AG09319 (cell line): ENCODE measurements around the gene CD83.
"Not testable (repeated sequence)": the region's sequence is repeated elsewhere in the genome, so short reads cannot be mapped to it uniquely, and the experiment has no call there.

Source experiments
- DNase-seq: peaks from one replicate; pipeline ENCODE4 v3.0.0-alpha.2; 2010; ENCODE audit warnings: low read depth; ENCODE audit errors: extremely low read depth
- TF ChIP-seq, protein P1 (sequence below): IDR thresholded peaks from 2 replicates; pipeline ENCODE4 v1.5.1; 2011; ENCODE audit warnings: low read depth, mild to moderate bottlenecking, inconsistent platforms, low read length, moderate library complexity

Gene CD83

DNA sequence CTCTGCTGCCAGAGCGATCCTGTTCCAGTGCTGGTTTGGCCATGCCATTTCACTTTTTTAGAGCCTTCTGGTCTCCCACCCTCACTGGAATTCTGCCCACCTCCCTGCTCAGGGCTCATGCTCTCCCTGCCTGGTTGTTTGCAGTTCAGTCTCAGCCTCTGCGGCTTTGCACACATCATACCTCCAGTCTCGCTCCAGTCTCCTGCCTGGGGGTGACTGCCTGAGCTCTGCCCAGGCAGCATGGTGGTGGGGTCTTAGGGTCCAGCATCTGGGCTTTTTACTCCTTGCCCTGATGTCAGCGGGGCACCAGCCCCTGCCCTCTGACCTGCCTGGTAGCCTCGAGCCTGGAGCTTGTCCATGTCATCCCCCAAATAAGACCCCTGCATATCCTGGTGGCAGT, 30.9 kb downstream of the CD83 start:
- TF ChIP-seq, protein P1, sequence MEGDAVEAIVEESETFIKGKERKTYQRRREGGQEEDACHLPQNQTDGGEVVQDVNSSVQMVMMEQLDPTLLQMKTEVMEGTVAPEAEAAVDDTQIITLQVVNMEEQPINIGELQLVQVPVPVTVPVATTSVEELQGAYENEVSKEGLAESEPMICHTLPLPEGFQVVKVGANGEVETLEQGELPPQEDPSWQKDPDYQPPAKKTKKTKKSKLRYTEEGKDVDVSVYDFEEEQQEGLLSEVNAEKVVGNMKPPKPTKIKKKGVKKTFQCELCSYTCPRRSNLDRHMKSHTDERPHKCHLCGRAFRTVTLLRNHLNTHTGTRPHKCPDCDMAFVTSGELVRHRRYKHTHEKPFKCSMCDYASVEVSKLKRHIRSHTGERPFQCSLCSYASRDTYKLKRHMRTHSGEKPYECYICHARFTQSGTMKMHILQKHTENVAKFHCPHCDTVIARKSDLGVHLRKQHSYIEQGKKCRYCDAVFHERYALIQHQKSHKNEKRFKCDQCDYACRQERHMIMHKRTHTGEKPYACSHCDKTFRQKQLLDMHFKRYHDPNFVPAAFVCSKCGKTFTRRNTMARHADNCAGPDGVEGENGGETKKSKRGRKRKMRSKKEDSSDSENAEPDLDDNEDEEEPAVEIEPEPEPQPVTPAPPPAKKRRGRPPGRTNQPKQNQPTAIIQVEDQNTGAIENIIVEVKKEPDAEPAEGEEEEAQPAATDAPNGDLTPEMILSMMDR, result no peak
- no peak for DNase-seq

DNA sequence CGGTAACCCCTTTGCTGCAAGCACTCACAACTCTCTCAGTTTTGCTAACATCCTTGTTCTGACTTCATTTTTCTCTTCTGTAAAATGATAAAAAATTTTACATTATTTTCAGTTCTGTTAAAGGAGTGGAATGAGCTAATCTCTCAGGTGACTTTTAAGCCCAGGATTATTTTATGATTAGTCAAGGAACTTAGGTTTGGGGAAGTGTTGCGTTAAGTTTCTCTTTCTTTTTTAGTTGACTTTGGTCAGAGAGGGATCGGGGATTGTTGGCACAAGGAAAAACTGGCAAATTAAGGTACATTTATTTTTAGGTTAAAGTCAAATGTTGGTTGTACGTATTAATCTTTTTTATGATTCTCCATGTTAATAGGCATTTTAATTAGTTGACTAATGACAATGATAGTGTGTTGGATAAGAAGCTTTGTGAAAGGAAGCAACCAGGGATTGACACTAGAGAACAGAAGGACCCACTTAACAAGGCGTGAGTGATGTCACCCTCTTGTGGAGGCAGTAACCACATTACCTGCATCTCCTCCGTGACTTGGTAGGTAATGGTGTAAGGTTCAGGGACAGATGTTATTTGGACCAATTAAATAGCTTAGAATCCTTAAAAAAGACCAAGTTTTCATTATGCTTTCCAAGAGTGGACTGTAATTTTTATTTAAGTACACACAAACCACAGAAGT, 31.6 kb downstream of the CD83 start:
- DNase-seq, result no peak
- TF ChIP-seq, protein P1, result no peak

DNA sequence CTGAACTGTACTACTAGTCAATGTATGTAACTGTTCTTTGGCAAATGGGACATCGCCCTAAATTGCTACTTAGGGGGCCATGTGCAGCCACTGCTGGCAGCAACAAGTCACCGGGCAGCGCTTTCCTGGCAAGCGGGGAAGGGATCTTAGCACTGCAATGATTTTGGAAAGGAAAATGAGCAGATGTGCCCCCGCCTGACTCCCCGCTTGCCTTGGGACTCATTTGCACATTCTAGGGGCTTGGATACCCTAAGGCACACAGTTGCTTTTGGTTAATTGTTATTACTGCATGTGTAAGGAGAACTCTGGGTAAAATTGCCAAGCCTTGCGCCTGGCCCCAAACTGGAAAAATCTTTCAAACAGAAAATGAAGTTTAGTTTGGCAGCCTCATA, 32.2 kb downstream of the CD83 start:
- no peak for DNase-seq
- TF ChIP-seq, protein P1, result no peak

DNA sequence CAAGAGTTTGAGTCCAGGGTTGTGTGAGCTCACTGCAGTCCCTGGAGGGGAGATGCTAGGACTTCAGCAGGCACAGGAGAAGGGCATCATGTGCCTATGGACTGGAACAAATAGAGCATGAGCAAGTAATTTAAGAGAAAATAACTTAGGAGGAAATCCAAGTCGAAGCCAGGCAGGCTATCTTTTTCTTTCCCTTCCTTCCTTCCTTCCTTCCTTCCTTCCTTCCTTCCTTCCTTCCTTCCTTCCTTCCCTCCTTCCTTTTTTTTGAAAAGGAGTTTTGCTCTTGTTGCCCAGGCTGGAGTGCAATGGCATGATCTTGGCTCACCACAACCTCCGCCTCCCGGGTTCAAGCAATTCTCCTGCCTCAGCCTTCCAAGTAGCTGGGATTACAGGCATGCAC, 33.7 kb downstream of the CD83 start:
- not testable (repeated sequence) for DNase-seq

DNA sequence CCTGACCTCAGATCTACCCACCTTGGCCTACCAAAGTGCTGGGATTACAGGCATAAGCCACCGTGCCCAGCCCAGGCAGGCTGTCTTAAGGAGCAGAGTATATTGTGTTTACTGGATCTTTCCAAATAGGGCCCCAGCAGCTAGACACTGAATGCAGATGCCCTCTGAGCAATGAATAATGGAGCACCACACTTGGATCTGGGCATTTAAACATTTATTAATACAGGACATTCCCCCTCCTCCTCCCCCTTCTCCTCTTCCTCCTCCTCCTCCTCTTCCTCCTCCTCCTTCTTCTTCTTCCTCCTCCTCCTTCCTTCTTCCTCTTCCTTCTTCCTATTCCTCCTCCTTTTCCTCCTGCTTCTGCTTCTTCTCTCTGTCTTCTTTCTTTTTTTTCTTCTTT, 34.2 kb downstream of the CD83 start:
- TF ChIP-seq, protein P1, result no peak
- DNase-seq, result no peak

DNA sequence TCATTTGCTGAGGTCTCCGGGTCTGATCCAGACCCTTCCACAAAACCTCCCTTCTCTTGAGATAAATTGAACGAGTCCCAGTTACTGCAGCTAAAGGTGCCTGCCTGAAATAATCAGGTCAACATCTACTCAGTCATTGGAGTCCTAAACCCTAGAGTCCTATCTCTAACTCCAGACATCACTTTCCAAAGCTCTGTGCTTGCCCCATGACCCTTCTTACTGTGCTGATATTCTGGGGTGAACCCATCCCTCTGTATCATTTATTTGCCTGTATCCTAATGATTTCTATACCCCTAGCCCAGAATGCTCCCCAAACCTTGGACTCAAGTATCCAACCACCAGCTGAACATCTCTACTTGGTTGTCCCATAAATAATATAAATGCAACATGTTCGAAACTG, 35.7 kb downstream of the CD83 start:
- DNase-seq, result no peak
- TF ChIP-seq, protein P1, result no peak

DNA sequence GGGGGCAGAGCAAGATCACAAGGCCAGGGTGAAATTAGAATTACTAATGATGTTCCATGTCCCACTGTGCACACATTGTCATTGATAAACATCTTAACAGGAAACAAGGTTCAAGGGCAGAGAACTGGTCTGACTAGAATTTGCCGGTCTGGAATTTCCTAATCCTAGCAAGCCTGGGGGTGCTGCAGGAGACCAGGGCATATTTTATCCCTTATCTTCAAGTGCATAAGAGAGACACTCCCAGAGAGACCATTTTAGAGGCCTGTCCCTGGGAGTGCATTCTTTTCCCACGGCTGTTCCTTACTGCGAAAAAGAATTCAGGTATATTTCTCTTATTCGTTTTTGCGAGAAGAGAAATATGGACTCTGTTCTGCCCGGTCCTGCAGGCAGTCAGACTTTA, 41.5 kb downstream of the CD83 start:
- TF ChIP-seq, protein P1, result no peak
- no peak for DNase-seq

DNA sequence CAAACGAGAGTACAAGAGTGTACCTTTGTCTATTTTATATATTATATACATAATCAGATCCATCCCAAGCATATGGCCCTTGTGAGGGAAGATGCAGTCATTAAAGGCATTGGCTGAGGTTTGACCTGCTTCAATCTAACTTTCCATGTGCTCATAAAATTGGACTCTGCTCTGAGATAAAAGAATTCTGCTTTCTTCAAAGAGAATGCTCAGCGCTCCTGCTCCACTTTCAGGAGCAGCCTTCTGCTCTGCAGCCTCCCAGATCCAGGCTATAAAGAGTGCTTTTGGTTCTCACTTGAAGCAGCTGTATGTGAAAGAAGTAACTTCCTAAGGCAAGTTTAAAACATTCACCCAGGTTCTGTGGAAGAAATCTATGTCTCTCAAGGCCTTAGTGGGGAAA, 45.3 kb downstream of the CD83 start:
- TF ChIP-seq, protein P1, result no peak
- no peak for DNase-seq
